B cell (primary cell): ENCODE data around the gene PLEKHA3.

Source experiments
- EZH2 ChIP-seq: IDR thresholded peaks from 2 replicates; pipeline ENCODE4 v1.6.1; 2012; ENCODE audit warnings: borderline replicate concordance, low read depth, mild to moderate bottlenecking, moderate library complexity, low read length; ENCODE audit not compliant: insufficient read depth, poor library complexity, severe bottlenecking
- TF ChIP-seq, protein P1 (sequence below): fragments of 200-600 bp; IDR thresholded peaks from one replicate; pipeline ENCODE4 v1.8.0; 2022; ENCODE audit warnings: antibody characterized with exemption, mild to moderate bottlenecking

DNA sequence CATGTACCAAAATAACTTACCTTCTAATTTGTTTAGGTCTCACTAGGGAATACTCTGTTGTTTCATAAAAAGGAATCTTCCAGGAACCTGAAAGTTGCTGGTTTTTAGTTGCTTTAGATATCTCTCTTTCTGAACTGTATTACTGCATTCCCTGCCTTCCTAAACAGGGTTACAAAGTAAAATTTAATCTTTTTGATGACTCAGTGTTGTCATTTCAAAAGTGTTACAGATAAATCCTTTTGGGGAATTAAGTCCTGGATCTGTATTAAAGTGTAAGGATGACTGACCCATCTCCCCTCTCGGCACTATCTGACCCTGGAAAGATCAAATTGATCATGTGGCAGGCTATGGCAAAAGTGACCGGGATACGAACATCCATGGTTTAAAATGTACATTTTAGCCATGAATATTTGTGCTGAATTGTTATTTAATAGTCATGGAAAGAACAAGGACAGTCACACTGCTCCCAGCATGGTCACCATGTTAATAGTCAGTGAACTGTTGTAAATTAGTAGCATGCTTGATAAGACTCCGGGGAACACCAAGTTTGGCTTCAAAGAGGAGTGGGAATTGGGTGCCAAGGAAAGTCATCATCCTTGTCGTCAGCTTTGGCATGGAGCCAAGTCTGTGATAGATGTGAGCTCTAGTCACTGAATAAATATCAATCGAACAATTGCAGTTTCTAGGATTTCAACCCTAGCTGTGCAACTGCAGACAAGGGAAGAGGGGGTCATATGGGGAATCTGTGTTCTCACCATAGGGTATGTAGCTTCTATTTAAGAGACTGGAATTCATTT is 4.2 kb downstream of the PLEKHA3 start:
- no peak for TF ChIP-seq EZH2
- TF ChIP-seq, protein P1, sequence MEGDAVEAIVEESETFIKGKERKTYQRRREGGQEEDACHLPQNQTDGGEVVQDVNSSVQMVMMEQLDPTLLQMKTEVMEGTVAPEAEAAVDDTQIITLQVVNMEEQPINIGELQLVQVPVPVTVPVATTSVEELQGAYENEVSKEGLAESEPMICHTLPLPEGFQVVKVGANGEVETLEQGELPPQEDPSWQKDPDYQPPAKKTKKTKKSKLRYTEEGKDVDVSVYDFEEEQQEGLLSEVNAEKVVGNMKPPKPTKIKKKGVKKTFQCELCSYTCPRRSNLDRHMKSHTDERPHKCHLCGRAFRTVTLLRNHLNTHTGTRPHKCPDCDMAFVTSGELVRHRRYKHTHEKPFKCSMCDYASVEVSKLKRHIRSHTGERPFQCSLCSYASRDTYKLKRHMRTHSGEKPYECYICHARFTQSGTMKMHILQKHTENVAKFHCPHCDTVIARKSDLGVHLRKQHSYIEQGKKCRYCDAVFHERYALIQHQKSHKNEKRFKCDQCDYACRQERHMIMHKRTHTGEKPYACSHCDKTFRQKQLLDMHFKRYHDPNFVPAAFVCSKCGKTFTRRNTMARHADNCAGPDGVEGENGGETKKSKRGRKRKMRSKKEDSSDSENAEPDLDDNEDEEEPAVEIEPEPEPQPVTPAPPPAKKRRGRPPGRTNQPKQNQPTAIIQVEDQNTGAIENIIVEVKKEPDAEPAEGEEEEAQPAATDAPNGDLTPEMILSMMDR: no peak
